PC-9 (cell line): ENCODE measurements around the gene HOXD11.

Experiments used
- EZH2 ChIP-seq: fragments of 200-600 bp; sonication (generic); IDR thresholded peaks from 2 replicates; pipeline ENCODE4 v1.8.0; 2017; ENCODE audit warnings: antibody characterized with exemption, low read depth
- TF ChIP-seq, protein P1 (sequence below): fragments of 200-600 bp; sonication (generic); conservative IDR thresholded peaks from 2 replicates; pipeline ENCODE4 v1.6.1; 2017; ENCODE audit warnings: mixed run types, antibody characterized with exemption, mild to moderate bottlenecking, moderate library complexity

DNA sequence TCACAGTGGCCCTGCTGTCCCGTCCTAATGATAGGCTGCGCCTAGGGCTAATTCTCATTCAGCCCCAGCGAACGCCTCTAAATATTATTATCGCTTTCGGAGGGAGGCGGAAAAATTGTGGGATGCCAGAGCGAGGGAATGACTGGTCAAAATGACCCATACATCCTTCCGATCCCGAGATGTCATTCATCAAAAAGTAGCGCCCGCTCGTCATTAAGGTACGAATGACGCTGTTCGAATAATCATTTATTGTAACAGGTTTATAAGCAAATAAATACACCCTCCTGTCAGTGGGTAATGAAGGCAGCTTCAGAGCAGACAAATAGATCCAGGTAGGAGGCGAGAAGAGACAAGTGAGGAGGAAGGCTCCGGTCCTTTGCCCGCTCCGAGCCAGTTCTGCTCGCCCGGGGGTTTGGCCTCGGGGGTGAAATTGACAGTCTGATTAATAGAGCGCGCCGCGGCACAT lies 23.3 kb upstream of the HOXD11 start, which contains the start of gene EVX2:
- TF ChIP-seq, protein P1, sequence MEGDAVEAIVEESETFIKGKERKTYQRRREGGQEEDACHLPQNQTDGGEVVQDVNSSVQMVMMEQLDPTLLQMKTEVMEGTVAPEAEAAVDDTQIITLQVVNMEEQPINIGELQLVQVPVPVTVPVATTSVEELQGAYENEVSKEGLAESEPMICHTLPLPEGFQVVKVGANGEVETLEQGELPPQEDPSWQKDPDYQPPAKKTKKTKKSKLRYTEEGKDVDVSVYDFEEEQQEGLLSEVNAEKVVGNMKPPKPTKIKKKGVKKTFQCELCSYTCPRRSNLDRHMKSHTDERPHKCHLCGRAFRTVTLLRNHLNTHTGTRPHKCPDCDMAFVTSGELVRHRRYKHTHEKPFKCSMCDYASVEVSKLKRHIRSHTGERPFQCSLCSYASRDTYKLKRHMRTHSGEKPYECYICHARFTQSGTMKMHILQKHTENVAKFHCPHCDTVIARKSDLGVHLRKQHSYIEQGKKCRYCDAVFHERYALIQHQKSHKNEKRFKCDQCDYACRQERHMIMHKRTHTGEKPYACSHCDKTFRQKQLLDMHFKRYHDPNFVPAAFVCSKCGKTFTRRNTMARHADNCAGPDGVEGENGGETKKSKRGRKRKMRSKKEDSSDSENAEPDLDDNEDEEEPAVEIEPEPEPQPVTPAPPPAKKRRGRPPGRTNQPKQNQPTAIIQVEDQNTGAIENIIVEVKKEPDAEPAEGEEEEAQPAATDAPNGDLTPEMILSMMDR = no peak
- TF ChIP-seq EZH2 = no peak
